ENCODE results near the gene SYT13.

The SYT13 gene

DNA sequence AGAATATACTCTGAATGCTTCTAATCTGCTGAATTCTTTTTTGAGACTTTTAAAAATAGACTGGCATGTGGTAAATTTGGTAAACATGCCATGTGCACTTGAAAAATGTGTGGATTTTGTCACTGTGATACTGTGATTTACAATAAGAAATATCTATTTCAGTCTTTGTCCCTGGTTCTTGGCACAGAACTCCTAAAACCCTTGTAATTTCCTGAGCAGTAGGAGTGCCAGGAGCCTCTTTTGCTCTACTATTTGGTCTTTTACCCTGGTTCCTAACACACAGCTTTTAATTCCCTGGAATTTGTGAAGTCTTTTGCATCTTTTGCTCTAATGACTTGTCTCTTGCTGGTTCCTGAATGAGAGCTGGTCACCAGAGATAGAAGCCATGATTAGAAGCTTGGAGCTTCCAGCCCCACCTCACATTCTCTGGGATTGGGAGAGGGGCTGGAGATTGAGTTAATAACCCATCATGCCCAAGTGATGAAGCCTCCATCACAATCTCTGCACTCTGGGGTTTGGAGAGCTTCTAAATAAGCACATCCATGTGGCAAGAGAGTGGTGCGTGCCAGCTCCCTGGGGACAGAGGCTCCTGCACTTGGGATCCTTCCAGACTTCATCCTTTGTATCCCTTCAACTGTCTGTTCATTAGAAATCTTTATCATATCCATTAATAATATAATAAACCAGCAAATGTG is 27.2 kb upstream of the SYT13 start:
- no peak for DNase-seq (ENCODE audit: low read depth)

- no peak for DNase-seq (ENCODE audit: low read depth)
Measured at GRCh38 chr11:45305874-45306623, 19.9 kb upstream of the SYT13 start.

DNA sequence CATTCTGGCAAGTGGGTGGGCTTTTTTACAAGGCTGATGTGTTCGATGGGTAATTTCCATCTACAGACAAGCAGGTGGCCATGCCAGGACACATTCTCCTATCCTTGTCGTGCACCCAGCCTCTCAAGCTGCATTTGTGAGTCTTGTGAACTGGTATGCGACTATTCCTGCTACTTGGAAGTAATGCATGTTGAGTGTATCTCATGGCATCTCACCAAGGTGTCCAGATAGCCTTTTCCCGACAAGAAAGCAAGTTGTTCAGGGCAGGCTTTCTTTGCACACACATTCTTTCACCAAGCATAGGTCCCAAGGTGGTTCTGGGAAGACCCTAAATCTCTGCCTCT is 18.8 kb upstream of the SYT13 start:
- no peak for DNase-seq (ENCODE audit: low read depth)

GRCh38 chr11:45304111-45304991 is 18.2 kb upstream of the SYT13 start:
- no peak for DNase-seq (ENCODE audit: low read depth)

- DNase-seq (ENCODE audit: low read depth): no peak
Measured at GRCh38 chr11:45303316-45303715, 17.2 kb upstream of the SYT13 start.

- no peak for DNase-seq (ENCODE audit: low read depth)
Measured at GRCh38 chr11:45301537-45302246, 15.6 kb upstream of the SYT13 start.

DNA sequence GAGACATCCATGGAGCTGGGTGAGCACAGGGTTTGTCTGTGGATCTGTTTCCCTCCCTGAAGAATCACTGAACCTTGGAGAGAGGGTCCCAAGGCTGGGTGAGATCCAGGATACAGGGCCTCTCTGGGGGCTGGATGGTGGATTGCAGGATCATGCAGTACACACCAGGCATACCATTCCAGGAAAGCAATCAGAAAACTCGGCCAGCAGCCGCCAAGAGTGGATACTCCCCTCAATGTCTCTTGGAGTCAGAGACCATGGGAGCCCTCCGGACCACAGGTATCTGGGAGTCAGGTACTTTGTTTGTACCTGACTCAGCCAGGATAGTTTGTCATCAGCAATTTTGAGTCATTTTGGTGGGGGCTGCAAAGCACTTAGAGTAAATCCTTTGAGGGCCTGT is 14.6 kb upstream of the SYT13 start:
- DNase-seq (ENCODE audit: low read depth): no peak

GRCh38 chr11:45298718-45299117 is 12.6 kb upstream of the SYT13 start:
- DNase-seq (ENCODE audit: low read depth): no peak

- no peak for DNase-seq (ENCODE audit: low read depth)
Measured at GRCh38 chr11:45296075-45296474, 9.9 kb upstream of the SYT13 start.

DNA sequence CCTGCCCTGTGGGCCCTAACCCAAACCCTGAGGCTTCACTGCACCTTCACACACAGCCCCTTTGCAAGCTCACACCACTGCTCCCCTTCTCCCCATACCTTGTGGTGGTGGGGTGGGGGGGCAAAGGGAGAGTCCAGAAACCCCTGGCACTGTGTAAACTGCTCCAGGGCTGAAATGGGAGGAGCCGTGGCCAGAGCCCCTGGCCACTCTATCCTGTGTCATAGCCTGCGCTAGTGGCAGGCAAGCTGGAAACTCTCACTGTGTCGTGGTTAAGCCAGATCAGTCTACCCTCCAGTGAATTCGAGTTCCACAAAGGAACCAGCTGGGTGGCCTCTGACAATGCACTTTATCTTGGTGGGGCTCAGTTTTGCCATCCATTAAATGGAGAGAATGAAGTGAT is 8.4 kb upstream of the SYT13 start:
- no peak for DNase-seq (ENCODE audit: low read depth)

GRCh38 chr11:45293566-45294192 is 7.5 kb upstream of the SYT13 start:
- peak; percentile 46 for DNase-seq (ENCODE audit: low read depth)

GRCh38 chr11:45290586-45290985 is 4.4 kb upstream of the SYT13 start:
- DNase-seq (ENCODE audit: low read depth): no peak

- no peak for DNase-seq (ENCODE audit: low read depth)
Measured at GRCh38 chr11:45289369-45289768, 3.2 kb upstream of the SYT13 start.

- no peak for DNase-seq (ENCODE audit: low read depth)
Measured at GRCh38 chr11:45288339-45288738, 2.2 kb upstream of the SYT13 start.

- no peak for DNase-seq (ENCODE audit: low read depth)
Measured at GRCh38 chr11:45287316-45287903, 1.3 kb upstream of the SYT13 start.

DNA sequence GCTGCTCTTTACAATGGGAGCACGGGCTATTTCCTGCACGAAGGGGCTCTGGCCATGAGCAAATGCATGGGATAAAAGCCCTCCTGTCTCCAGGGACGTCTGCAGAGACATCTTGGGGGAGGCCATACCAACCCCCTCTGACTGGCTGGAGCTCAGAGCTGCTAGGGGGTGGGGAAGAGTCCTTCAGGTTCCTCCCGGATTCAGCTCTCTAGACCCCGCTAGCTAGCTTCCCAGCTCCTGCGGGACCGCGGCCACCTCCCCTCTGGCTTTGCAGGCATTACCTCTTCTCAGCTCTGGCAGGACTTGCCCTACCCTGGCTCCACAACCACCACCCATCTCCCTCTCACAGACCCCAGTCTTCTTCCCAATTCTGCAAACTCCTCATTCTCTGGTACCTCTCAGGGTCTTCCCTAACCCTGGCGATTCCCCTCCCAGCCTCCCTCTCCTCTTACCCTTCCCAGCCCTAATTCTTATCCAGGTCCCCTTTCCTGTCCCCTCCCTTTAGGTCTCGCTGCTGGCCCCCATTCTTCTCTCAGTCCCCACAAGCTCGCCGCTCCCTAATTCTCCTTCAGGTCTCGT is 802 bp downstream of the SYT13 start:
- no peak for DNase-seq (ENCODE audit: low read depth)

- DNase-seq (ENCODE audit: low read depth): no peak
Measured at GRCh38 chr11:45282081-45282480, 4.1 kb downstream of the SYT13 start.

DNA sequence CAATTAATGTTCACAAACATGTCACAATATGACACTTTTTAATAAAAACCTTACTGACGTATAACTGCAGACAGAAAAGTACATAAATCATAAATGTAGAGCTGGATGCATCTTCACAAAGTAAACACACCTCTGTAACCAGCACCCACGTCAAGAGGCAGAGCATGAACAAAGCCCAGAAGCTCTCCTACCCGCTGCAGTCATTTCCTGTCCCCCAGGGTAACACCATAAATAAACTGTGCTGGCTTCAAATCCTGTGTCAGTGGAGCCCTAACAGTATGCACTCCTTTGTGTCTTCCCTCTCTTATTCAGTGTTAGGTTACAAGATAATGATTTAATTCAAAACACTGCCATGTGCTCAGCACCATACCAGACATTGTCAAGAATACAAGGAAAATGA is 5.7 kb downstream of the SYT13 start:
- DNase-seq (ENCODE audit: low read depth): no peak

DNA sequence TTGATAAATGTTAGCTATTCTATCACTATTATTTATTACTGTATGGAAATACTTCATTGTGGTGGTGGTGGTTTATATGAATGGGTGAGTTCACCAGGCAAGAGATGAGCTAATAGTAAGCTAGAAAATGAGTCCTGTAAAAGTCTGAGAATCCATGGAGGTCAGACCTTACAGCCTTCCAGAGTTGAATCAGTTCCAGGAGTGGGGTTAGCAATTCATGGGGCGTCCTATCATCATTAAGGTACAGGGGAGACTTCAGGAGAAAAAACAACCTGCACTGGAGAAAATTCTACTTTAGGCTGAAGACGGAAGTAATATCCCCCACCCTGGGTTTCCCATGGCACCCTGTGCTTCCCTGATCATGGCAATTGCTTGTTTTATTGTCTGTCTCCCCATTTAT is 6.5 kb downstream of the SYT13 start:
- no peak for DNase-seq (ENCODE audit: low read depth)

GRCh38 chr11:45278714-45279113 is 7.4 kb downstream of the SYT13 start:
- DNase-seq (ENCODE audit: low read depth): no peak

GRCh38 chr11:45275828-45276227 is 10.3 kb downstream of the SYT13 start:
- DNase-seq (ENCODE audit: low read depth): no peak

Data from T follicular helper cell (primary cell).